Nephron (organoid): ENCODE measurements around the gene GRIK3.

Experiments used
- H3K27ac Mint-ChIP-seq, 3 experiments: 2 replicates each; pipeline ENCODE4 v1.8.0; 2020; ENCODE audit warnings: mixed read lengths in 3 of 3, mild to moderate bottlenecking in 2 of 3, moderate library complexity in 1 of 3
- H3K27me3 Mint-ChIP-seq: 2 replicates; pipeline ENCODE4 v1.8.0; 2021; ENCODE audit warnings: low read depth, mild to moderate bottlenecking, moderate library complexity, mixed read lengths
- H3K36me3 Mint-ChIP-seq: 2 replicates; pipeline ENCODE4 v1.8.0; 2020; ENCODE audit warnings: low read depth, mixed read lengths
- H3K4me1 Mint-ChIP-seq: 2 replicates; pipeline ENCODE4 v1.8.0; 2020; ENCODE audit warnings: mixed read lengths
- H3K4me3 Mint-ChIP-seq, 3 experiments: 2 replicates each; pipeline ENCODE4 v1.8.0; 2020; ENCODE audit warnings: mild to moderate bottlenecking in 3 of 3, mixed read lengths in 3 of 3, moderate library complexity in 2 of 3
- H3K9me3 Mint-ChIP-seq: 2 replicates; pipeline ENCODE4 v1.8.0; 2020; ENCODE audit warnings: mixed read lengths
- TF ChIP-seq, protein P1 (sequence below), 3 experiments: fragments of 200-600 bp; sonication (generic); IDR thresholded peaks; one replicate each; pipeline ENCODE4 v1.5.0; 2021; ENCODE audit warnings: antibody characterized with exemption in 3 of 3; ENCODE audit not compliant: unreplicated experiment in 3 of 3

Gene GRIK3

DNA sequence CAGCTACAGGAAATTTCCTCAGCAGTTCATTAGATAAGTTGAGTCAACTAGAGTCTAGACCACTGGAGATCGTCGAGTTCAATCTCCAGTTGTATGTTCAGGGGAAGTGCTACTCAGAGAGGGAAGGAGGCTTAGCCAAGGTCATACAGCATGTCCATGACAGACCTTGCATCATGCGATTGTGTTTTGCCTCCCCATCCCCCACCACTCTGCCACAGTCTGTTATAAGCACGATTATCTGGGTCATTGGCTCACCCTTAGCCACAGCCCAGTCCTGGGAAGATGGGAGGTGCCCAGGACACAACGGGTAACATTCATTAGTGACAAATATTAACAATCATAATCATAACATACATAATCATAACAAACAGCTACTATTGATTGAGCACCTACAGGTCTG lies 18.9 kb upstream of the GRIK3 start:
- Mint-ChIP-seq H3K4me3 (no peak overlapping the region), H3K9me3 (no peaks in the 10 kb centered on the region), H3K4me1 (no peaks in the 10 kb centered on the region), H3K36me3 (no peaks in the 10 kb centered on the region), H3K27ac (no peak overlapping the region), H3K27me3 (peaks cover 28% of the 10 kb centered on the region)
- TF ChIP-seq, protein P1, sequence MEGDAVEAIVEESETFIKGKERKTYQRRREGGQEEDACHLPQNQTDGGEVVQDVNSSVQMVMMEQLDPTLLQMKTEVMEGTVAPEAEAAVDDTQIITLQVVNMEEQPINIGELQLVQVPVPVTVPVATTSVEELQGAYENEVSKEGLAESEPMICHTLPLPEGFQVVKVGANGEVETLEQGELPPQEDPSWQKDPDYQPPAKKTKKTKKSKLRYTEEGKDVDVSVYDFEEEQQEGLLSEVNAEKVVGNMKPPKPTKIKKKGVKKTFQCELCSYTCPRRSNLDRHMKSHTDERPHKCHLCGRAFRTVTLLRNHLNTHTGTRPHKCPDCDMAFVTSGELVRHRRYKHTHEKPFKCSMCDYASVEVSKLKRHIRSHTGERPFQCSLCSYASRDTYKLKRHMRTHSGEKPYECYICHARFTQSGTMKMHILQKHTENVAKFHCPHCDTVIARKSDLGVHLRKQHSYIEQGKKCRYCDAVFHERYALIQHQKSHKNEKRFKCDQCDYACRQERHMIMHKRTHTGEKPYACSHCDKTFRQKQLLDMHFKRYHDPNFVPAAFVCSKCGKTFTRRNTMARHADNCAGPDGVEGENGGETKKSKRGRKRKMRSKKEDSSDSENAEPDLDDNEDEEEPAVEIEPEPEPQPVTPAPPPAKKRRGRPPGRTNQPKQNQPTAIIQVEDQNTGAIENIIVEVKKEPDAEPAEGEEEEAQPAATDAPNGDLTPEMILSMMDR (IDR thresholded peaks at IDR 0.05; ENCODE audit: unreplicated experiment in 3 of 3), result no peak

DNA sequence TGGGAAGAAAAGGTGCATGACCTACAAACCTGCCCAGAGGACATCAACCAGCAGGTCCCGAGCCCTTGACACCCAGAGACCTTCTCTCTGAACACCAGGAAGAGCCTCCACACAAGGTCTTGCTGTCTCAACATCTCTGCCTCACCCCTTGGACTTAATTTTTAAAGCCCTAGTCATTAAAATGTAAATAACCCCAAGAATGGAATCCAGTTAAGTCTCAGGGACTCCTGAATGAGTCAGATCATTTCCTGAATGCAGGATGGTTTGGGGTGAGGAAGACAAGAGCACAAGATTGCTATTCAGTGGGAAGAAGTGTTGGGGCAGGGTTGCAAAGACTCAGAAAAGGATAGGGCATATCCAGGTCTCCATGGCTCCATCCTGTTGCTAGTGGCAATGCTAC lies 17.8 kb upstream of the GRIK3 start:
- no peaks in the 10 kb centered on the region for H3K4me1 Mint-ChIP-seq
- TF ChIP-seq, protein P1 (IDR thresholded peaks at IDR 0.05; ENCODE audit: unreplicated experiment in 3 of 3), result no peak
- H3K36me3 Mint-ChIP-seq, result no peaks in the 10 kb centered on the region
- H3K9me3 Mint-ChIP-seq, result no peaks in the 10 kb centered on the region
- H3K4me3 Mint-ChIP-seq, result no peak overlapping the region
- no peak overlapping the region for H3K27ac Mint-ChIP-seq
- H3K27me3 Mint-ChIP-seq, result peaks cover 34% of the 10 kb centered on the region

DNA sequence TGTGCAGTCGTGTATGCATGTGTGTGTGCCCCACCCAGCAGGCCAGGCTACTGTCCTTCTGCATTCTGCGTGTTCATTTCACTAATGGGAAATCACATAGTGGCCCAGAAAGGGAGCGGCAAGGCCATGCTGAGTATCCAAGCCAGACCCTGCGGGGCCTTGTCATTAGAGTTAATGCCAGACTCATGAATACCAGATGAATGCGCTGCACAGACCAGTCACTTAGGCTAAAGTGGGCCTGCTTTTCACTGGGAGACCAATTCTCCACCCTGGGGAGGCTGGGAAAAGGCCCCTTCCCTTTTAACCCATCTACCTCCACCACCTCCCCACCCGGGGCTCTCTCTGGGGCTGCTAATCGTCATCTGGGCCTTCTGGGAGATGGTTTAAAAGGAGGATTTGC lies 17.0 kb upstream of the GRIK3 start:
- no peaks in the 10 kb centered on the region for H3K36me3 Mint-ChIP-seq
- peaks cover 38% of the 10 kb centered on the region for H3K27me3 Mint-ChIP-seq
- TF ChIP-seq, protein P1 (IDR thresholded peaks at IDR 0.05; ENCODE audit: unreplicated experiment in 3 of 3), result no peak
- no peaks in the 10 kb centered on the region for H3K9me3 Mint-ChIP-seq
- no peaks in the 10 kb centered on the region for H3K4me1 Mint-ChIP-seq
- H3K4me3 Mint-ChIP-seq, result no peak overlapping the region
- no peak overlapping the region for H3K27ac Mint-ChIP-seq

DNA sequence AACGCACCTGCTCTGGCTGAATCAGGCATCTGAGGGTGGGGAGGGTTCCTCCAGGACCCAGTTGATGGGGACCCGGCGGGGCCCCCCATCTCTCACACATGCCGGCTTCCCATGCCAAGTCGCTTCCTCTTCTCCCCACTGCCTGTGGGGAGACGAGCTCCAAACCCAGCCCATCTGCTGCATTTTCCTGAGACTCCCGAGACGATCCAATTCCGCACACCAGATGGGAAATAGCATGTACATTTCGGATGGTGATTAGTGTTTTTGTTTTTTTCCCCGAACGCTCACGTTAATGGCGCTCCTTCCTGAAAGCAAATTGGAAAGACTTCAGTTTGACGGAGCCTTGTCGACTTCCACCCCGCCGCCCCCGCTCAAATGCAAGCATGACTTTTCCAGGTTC lies 13.2 kb upstream of the GRIK3 start:
- H3K4me1 Mint-ChIP-seq, result no peaks in the 10 kb centered on the region
- no peak overlapping the region for H3K27ac Mint-ChIP-seq
- no peak overlapping the region for H3K4me3 Mint-ChIP-seq
- TF ChIP-seq, protein P1 (IDR thresholded peaks at IDR 0.05; ENCODE audit: unreplicated experiment in 3 of 3), result no peak
- no peaks in the 10 kb centered on the region for H3K9me3 Mint-ChIP-seq
- H3K27me3 Mint-ChIP-seq, result peaks cover 53% of the 10 kb centered on the region
- H3K36me3 Mint-ChIP-seq, result no peaks in the 10 kb centered on the region

DNA sequence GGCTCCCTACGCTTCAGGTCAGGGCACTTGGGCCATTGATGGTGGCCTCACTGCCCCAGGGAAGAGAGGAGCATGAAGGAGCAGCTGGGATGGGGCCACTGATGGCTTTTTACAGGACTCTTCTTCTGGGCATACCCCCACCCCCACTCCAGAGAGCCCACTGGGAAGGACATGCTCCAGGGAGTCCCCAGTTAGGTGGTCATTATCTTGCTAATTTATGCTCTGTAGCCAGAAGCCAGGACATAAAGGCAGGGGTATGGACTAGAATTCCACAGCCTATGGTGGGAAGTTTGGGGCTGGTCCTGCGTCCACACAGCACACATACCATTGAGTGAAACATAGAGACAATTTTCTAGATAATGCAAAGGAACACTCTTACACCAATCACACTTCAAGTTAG lies 8.8 kb upstream of the GRIK3 start:
- H3K4me1 Mint-ChIP-seq, result peaks cover 3% of the 10 kb centered on the region

DNA sequence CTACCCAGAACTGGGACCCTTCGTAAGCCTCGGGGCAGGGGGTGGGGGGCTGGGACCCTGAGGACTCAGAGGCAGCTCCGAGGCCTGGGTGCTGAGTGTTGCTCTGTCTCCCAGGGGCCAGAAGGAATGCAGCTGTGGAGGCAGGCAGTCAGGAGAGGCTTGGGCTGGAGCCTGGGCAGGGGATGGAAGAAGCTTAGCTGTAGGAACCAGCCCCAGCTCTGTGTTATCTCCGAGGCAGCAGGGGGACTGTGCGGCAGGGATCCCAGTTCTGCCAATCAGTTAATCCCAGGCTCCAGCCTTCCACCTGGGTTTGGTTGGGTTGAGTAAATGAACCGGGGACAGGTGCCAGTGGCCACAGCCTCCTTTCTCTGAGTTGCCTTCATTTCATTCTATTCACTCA lies 8.2 kb upstream of the GRIK3 start:
- H3K4me3 Mint-ChIP-seq, result no peak overlapping the region
- TF ChIP-seq, protein P1 (IDR thresholded peaks at IDR 0.05; ENCODE audit: unreplicated experiment in 3 of 3), result no peak
- no peak overlapping the region for H3K27ac Mint-ChIP-seq
- H3K4me1 Mint-ChIP-seq, result peaks cover 6% of the 10 kb centered on the region
- no peaks in the 10 kb centered on the region for H3K9me3 Mint-ChIP-seq
- H3K36me3 Mint-ChIP-seq, result no peaks in the 10 kb centered on the region
- H3K27me3 Mint-ChIP-seq, result peaks cover 87% of the 10 kb centered on the region

More for the DNA sequence above, 8.8 kb upstream of the GRIK3 start:
- Mint-ChIP-seq H3K27ac (no peak overlapping the region), H3K36me3 (no peaks in the 10 kb centered on the region), H3K27me3 (peaks cover 85% of the 10 kb centered on the region), H3K4me3 (no peak overlapping the region), H3K9me3 (no peaks in the 10 kb centered on the region)
- TF ChIP-seq, protein P1 (IDR thresholded peaks at IDR 0.05; ENCODE audit: unreplicated experiment in 3 of 3), result no peak
